ENCODE results near the gene MYO15A.

Gene MYO15A

DNA sequence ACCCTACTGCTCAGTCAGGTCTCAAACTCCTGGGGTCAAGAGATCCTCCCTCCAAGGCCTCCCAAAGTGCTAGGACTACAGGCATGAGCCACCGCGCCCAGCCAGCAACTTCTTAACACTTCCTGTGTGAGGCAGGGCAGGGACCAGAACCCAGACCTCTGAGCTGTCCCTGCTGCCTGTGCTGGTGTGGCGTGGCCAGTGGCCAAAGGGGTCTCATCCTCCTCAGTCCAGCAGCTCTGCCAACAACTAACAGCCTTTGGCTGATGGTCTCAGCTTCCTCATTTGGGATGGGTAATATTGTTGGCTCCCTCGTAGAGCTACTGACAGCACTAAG is 115.5 kb downstream of the MYO15A start:
- DNase-seq (ENCODE audit: low spot score): no peak

DNA sequence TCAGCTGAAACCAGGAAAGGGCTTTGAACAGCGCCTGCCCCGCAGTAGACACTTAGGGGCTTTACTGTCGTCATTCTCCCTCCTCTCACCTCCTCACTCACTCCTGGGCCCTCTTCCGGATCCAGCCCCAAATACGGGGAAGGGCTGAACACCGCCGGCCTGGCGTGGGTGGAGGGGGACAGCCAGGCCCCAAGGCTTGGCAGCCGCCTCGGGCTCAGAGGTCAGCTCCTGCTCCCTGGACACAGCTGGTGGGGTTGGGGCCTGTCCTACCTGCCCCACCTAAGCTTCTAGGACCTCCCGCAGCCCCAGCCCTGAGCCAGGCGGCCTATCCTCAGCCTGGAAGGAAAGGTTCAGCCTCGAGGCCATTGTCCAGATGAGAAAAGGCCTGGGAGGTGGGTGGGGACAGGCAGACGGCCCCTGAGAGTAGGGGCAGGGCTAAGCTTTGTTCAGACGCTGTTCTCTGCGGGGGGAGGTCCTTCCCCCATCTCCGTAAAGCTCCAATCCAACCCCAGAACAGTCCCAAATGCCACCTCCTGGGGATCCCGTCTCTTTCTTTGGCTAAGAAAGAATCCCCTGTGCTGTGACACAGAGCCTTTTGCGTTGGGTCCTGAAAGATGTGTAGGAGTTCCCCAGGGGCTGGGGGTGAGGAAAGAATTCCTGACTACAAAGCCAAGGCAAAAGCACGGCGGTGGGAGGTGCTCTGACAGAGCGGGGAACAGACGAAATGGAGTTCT is 116.0 kb downstream of the MYO15A start:
- no peak for DNase-seq (ENCODE audit: low spot score)

DNA sequence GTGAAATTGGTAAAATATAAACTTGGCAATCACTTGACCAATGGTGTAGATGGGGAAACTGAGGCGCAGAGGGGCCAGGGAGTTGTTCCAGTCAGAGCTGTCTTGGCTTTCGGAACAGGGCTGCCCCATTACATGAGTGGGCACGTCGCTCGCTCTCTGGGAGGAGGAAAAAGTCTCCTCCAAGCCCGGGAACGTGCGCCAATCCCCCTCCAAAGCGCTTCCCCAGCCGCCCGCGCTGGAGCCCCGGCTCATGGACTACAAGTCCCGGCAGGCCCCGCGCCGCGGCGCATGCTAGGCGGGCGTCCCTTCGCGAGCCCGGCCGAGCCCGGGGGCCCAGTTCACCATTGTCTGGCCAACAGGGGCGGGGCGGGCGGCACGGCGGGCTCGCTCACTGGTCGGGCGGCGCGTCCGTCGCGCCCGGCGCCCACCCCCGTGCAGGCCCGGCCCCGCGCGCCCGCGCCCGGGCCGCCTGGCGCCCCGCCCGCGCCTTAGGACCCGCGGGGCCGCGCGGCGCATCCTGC is 116.6 kb downstream of the MYO15A start, which contains the start of gene LLGL1:
LLGL1 (plus strand) TSS at position 515 of the 521 bp plus-strand sequence. CDS start 48 bp downstream, outside the sequence.
- peak; percentile 100 for DNase-seq (ENCODE audit: low spot score)

DNA sequence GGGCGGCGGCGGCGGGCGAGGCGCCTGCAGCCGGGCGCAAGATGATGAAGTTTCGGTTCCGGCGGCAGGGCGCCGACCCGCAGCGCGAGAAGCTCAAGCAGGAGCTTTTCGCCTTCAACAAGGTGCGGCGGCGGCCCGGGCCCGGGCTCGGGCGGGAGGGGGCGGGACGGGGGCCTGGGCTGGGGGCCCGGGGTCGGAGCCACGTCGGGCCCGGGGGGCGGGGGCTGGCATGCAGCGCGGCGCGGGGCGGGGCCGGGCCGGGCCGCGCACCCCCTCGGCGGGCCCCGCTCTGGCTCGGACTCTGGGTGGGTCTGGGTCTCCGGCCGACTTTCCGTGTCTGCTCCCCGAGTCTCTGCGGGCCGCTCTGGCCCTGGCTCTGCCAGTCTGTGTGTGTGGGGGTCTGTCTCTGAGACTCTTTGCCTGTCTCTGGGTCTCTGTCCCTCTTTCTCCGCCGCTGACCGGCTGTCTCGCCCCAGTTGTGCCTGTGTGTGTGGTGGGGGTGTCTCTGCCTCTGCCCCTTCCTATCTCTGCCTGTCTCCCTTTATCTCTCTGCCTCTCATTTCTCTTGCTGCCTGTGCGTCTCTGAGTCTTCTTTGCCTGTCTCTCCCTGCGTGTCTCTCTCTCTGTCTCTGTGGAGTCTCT is 117.2 kb downstream of the MYO15A start:
- DNase-seq (ENCODE audit: low spot score): no peak

DNA sequence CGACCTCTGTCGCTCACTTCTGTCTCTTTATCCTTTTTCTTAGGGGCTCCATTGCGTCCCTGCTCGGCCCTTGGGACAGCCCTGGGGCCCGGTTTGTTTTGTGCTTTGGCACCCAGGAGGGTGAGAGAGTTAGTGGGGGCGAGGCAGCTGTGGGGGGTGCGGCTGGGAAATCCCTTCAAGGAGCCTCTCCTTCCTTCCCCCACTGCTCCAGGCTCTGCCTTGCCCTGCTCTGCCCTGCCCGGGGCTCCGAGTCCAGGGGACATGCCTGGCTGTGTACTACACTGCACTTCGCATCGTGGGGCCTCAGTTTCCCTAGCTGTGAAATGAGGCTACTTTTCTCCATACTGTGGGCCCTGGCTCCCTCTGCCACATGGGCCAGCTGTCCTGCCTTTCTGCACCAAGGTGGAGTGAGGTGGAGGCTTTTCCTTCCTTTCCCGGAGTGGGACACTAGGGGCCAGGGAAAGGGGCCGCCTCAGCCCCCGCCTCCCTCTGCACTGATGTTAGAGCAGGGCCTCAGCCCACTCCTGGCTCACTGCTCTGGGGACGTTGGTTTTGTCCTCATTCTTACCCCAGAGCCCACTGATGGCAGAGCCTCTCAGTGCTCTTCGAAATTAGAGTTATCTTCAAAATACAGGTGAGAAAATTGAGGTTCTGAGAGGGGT is 117.9 kb downstream of the MYO15A start:
- DNase-seq (ENCODE audit: low spot score): no peak

DNA sequence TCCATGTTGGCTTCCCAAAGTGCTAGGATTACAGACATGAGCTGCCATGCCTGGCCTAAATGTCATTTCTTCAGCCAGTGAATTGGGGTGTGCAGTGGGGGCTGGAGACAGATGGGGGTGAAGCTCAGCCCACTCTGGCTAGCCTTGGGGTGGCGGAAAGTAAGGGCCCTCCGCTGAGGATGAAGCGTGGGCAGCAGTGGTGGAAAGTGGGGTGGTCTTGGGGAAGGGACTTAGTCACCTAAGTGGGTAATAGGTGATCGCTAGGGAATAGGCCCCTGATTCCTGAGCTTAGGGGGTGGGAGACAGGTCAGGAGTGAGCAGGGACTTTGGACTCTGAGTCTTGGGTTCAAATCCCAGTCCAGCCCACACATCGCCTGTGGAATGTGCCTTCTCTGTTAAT is 119.1 kb downstream of the MYO15A start:
- DNase-seq (ENCODE audit: low spot score): no peak

DNA sequence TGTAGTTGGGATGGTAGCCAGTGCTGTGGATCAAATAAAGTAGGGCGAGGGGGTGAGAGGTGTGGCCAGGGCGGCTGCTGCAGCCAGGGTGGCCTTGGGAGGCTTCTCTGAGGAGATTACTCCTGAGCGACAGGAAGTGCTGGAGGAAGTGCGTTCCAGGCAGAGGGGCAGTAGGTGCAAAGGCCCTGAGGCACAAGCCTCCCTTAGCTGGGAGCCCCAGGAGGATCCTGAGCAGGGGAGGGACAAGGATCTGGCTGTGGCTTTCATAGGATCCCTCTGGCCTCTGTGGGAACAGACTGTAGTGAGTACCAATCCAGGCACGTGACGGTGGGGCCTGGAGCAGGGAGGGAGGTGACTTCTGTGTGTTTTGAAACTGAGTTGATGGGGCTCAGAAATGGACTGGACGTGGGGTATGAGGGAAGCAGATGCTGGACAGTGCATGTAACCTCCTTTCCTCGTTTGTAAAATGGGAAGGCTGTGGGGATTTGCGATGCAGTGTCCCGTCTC is 119.7 kb downstream of the MYO15A start:
- no peak for DNase-seq (ENCODE audit: low spot score)

DNA sequence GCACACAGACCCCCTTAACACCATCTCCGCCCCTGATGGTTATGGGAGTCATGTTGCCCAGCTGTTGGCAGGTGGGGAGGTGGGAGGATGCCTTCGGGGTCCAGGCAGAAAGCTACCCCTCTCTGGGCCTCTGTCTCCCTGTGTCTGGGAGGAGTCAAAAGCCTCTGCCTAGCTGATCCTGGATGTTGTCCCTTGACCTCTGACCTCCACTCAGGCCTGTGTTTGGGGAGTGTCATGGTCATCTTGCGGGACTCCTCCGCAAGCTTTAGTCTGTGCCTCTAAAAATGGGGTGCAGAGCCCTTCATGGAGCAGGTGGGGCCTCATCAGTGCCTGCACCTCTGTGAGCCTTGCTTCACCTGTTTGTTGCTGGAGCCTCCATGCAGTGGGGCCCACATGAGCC is 120.7 kb downstream of the MYO15A start:
- no peak for DNase-seq (ENCODE audit: low spot score)

Measured in AG08396 (cell line).